Measurements from ENCODE around the gene MTMR12.

MTMR12 gene

GRCh38 chr5:32274548-32275395 lies 38.0 kb downstream of the MTMR12 start:
- DNase-seq, result no peak

DNA sequence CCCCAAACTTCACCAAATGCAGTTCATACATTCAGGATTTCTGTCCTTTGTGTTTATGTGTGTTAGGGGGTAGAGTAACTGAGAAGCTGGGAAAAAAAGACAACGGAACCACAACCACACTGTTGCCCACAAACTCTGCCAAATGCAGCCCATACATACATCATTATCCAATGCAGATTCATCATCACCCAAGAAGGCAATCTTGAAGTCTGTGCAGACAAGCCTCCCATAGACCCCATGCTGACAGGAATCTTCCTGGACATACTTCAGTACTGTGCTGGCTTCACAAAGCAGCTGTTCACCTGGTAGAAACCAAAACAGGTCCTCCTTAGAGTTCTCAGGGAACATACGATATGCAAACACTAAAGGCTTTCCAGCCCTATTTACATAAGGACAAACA lies 38.9 kb downstream of the MTMR12 start:
- no peak for DNase-seq

- no peak for DNase-seq
These were observed 40.0 kb downstream of the MTMR12 start for GRCh38 chr5:32272746-32273145.

GRCh38 chr5:32270946-32271345 lies 41.8 kb downstream of the MTMR12 start:
- DNase-seq, result no peak

GRCh38 chr5:32270178-32270577 lies 42.6 kb downstream of the MTMR12 start:
- DNase-seq, result no peak

- no peak for DNase-seq
These were observed 46.8 kb downstream of the MTMR12 start for GRCh38 chr5:32265902-32266301.

GRCh38 chr5:32264957-32265572 lies 47.7 kb downstream of the MTMR12 start:
- no peak for DNase-seq

GRCh38 chr5:32263684-32264083 lies 49.1 kb downstream of the MTMR12 start:
- DNase-seq, result no peak

GRCh38 chr5:32261198-32261597 lies 51.5 kb downstream of the MTMR12 start:
- no peak for DNase-seq

- no peak for DNase-seq
These were observed 53.7 kb downstream of the MTMR12 start for GRCh38 chr5:32259033-32259432.

DNA sequence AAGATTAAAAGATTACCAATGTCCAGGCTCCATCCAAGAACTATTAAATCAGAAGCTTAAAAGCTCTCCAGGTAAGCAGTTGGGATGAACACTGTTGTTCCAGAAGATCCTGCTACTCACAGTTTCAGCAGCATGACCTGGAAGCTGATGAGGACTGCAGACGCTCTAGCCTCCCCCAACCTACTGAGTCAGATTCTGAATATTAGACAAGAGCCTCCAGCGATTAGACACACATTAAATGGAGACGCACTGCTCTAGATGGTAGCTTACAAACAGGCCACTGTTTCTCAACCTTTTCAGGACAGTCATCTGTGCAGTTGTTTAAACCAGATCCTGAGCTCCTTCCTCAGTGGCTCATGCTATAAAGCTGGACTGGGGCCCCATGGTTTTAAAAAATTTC lies 54.3 kb downstream of the MTMR12 start:
- DNase-seq, result no peak

DNA sequence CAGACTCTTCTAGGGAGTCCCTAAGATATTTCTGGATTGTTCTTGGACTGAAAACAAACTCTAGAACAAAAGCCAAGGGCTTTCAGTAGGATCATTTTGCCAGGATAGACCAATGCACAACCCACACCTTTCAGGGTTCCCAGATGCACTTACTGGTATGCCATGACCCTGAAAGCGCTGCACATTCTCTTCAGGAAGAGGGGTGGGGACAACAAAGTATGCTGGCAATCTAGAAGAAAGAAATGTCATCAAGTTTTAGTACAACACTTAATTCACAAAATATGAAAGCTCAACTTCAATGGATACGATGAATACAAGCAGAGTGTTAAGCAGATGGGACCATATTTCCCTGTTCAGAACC lies 57.2 kb downstream of the MTMR12 start:
- no peak for DNase-seq

GRCh38 chr5:32254881-32255539 lies 57.7 kb downstream of the MTMR12 start:
- DNase-seq, result no peak

DNA sequence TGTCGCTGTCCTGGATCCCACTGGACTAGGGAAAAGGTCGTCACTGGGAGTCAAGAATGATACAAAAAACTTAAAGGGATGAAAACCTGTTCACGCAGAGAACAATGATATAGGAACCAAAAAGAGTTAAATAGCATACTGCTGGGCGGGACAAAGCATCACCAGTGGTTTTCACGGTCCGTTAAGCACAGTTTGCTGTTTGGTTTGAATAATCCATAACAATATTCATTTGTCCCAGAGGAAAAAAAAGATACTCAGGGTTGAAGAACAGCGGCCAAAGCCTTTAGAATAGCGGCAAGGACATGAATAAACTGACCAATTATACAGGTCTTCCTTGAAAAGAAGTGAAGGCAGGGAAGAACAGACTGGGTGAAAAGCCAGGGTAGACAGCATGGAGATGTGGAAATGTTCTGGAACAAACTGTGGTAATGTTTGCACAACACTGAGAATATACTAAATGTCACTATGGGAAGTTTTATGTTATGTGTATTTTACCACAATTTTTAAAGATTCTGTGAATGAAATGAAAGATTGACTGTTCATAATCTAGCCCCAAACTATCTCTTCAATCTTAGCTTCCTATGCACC lies 60.8 kb downstream of the MTMR12 start:
- no peak for DNase-seq

DNA sequence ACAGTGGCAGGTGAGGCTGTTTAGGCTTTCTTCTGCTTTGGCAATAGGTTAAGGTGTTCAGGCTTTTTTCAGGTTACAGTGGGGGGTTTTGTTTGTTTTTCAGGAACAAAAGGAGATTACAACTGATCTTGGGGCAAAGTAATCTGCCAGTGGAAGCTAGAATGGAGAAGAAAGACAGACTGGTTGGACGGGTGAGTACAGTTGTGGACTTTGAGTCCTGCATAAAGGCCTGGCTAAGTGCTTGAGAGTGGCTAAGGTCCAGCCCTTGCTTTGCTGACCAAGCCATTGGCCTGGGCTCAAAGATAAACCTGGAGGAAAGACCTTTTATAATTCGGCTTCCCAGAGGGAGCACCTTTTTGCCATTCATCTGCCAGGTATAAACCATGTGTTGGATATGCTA lies 63.1 kb downstream of the MTMR12 start:
- DNase-seq, result no peak

- DNase-seq, result no peak
These were observed 67.0 kb downstream of the MTMR12 start for GRCh38 chr5:32245742-32246141.

GRCh38 chr5:32244017-32244416 lies 68.7 kb downstream of the MTMR12 start:
- no peak for DNase-seq

DNA sequence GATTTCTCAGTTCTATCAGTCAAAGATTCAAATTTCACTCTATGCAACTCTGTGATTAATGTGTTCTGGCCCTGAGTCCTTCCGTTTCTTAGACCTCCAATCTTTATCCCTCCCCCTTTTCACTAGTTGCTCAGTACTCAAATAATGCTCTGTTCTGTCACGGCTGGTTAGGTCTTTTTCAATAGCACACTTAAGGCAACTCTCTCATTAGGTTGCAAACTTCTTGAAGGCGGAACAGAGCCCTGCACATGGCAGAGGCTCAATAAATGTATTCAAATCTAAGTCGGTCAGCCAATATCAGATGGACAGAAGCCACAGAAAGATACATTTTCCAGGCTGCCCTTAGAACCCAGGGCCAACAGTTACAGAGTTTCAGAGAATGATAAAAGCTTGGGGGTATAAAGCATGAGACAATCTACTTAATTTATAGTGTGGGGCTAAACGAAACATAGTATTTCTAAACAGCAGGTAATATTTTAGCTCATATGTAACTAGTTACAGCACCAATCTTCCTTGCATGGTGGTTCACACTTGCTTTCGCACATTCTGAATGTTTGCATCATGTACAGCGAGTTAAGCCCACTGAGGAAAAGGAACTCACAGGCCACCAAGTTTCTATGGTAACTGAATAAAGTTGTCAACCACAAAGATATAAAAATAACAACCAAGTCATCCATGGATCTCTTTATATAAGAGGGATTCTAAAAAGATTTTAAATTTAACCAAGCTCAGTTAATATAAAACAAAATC lies 71.5 kb downstream of the MTMR12 start:
- DNase-seq, result no peak

DNA sequence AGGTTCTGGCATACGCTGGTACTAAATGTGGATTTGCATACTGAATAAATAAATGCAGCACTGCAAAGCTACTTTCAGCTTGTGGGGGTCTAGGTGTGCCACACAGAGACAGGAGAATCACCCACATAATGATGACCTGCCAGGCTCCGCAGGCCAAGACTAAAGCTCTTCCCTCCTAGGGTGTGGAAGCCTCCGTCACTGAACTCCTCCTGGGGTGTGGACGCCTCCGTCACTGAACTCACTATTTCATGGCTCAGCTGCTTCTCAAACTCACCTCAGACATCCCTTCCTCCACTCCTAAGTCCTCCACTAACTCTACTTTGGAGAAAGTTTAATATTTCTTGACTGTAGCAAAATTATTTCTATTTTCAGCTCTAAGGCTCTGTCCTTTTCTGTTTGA lies 73.4 kb downstream of the MTMR12 start:
- DNase-seq, result no peak

- no peak for DNase-seq
These were observed 78.9 kb downstream of the MTMR12 start for GRCh38 chr5:32233696-32234447.

DNA sequence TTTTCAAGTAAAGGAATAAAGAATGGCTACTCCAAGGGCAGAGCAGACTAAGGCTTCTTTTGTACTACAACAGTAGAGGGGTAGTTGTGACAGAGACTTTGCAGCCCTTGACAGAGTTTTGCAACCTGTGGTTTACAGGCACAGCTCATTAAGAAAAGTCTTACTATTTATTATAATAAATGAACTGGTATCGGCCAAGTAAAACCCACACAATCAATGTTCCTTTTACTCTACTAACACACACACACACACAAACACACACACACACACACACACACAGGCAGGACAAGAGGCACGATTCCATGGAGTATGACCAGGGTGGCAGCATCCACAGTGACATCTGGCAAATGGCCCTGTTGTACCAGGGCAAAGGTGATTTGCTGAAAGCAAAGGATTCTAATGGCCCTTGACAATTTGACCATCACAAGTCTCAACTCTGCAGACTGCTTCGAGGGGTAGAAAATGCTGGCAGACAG lies 79.5 kb downstream of the MTMR12 start:
- DNase-seq, result no peak
